ENCODE measurements around the gene ZNF33A. TPM values are rescaled to one million over a fixed set of nuclear protein-coding genes. Genes with fewer than 3 reads are reported as not detected.

The ZNF33A gene
- total RNA-seq, 1 experiment from 2014 or later = 27.5 TPM

DNA sequence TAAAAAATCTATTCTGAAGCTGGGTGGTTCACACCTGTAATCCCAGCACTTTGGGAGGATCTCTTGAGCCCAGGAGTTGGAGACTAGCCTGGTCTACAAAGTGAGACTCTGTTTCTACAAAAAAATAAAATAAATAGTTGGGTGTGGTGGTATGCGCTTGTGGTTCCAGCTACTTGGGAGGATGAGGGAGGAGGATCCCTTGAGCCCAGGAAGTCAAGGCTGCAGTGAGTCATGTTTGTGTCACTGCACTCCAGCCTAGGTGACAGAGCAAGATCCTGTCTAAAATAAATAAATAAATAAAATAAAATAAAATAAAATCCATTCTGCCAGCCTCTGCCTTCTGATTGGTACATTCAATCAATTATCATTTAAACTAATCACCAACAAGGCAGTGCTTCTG is 17.5 kb downstream of the ZNF33A start:
- H3K9me3 ChIP-seq (ENCODE audit: insufficient read depth, low read depth) = no peaks in the 10 kb centered on the region
- no peaks in the 10 kb centered on the region for H3K9me2 ChIP-seq (ENCODE audit: insufficient read depth)
- no peaks in the 10 kb centered on the region for H3K4me1 ChIP-seq (replicated peaks; ENCODE audit: insufficient read depth)
- ChIA-PET POLR2A (ENCODE audit: unreplicated experiment) (no interaction called here), CTCF (no interaction called here)
- H4K20me1 ChIP-seq (ENCODE audit: insufficient read depth) = no peaks in the 10 kb centered on the region
- no peak for DNase-seq
- H3K4me3 ChIP-seq = no peak overlapping the region
- no peak overlapping the region for H3K27ac ChIP-seq
- peaks cover 15% of the 10 kb centered on the region; the same call in 1 of the 2 replicates for H3K36me3 ChIP-seq (ENCODE audit: low read depth)
- no peaks in the 10 kb centered on the region for H3F3A ChIP-seq (ENCODE audit: insufficient read depth, low read depth)
- TF ChIP-seq, protein P1, sequence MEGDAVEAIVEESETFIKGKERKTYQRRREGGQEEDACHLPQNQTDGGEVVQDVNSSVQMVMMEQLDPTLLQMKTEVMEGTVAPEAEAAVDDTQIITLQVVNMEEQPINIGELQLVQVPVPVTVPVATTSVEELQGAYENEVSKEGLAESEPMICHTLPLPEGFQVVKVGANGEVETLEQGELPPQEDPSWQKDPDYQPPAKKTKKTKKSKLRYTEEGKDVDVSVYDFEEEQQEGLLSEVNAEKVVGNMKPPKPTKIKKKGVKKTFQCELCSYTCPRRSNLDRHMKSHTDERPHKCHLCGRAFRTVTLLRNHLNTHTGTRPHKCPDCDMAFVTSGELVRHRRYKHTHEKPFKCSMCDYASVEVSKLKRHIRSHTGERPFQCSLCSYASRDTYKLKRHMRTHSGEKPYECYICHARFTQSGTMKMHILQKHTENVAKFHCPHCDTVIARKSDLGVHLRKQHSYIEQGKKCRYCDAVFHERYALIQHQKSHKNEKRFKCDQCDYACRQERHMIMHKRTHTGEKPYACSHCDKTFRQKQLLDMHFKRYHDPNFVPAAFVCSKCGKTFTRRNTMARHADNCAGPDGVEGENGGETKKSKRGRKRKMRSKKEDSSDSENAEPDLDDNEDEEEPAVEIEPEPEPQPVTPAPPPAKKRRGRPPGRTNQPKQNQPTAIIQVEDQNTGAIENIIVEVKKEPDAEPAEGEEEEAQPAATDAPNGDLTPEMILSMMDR (conservative IDR thresholded peaks at IDR 0.05) = no peak
- no peak for TF ChIP-seq EZH2 (IDR thresholded peaks at IDR 0.05; ENCODE audit: low read depth)
- intact Hi-C loops (cut with micrococcal nuclease; ENCODE audit: unreplicated experiment) = no loop called here
- H3K27me3 ChIP-seq (ENCODE audit: insufficient read depth, low read depth) = no peaks in the 10 kb centered on the region
- H3K79me2 ChIP-seq (ENCODE audit: low read depth) = no peaks in the 10 kb centered on the region
- no peak overlapping the region for H3K4me2 ChIP-seq
- no TSS peak for BruUV-seq (replicated peaks)
- no peak overlapping the region for H2AFZ ChIP-seq

DNA sequence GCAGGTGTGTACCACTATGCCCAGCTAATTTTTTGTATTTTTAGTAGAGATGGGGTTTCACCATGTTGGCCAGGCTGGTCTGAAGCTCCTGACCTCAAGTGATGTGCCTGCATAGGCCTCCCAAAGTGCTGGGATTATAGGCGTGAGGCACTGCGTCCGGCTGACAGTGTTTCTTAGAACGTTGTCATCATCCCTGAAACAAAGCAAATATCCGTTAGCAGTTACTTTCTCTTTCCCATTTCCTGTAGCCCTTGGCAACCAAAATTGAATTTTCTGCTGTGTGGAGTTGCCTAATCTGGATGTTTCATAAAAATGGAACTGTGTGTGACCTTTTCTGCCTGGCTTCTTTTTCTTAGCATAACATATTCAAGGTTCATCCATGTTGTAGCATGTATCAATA is 22.4 kb downstream of the ZNF33A start:
- Histone ChIP-seq H3K4me3 (no peak overlapping the region), H3K4me1 (replicated peaks; ENCODE audit: insufficient read depth) (no peaks in the 10 kb centered on the region), H2AFZ (no peak overlapping the region), H3K27ac (no peak overlapping the region), H3K27me3 (ENCODE audit: insufficient read depth, low read depth) (no peaks in the 10 kb centered on the region), H3K4me2 (no peak overlapping the region), H3K9me2 (ENCODE audit: insufficient read depth) (no peaks in the 10 kb centered on the region), H3K9me3 (ENCODE audit: insufficient read depth, low read depth) (no peaks in the 10 kb centered on the region), H4K20me1 (ENCODE audit: insufficient read depth) (no peaks in the 10 kb centered on the region), H3F3A (ENCODE audit: insufficient read depth, low read depth) (no peaks in the 10 kb centered on the region), H3K79me2 (ENCODE audit: low read depth) (no peaks in the 10 kb centered on the region), H3K36me3 (ENCODE audit: low read depth) (0 out of 2 replicates have a peak, but pooled peaks cover 7% of the 10 kb centered on the region)
- DNase-seq = no peak
- TF ChIP-seq, protein P1 (conservative IDR thresholded peaks at IDR 0.05) = no peak
- TF ChIP-seq EZH2 (IDR thresholded peaks at IDR 0.05; ENCODE audit: low read depth) = no peak
- intact Hi-C loops (cut with micrococcal nuclease; ENCODE audit: unreplicated experiment) = no loop called here
- ChIA-PET POLR2A (ENCODE audit: unreplicated experiment) (no interaction called here), CTCF (no interaction called here)
- no TSS peak for BruUV-seq (replicated peaks)

DNA sequence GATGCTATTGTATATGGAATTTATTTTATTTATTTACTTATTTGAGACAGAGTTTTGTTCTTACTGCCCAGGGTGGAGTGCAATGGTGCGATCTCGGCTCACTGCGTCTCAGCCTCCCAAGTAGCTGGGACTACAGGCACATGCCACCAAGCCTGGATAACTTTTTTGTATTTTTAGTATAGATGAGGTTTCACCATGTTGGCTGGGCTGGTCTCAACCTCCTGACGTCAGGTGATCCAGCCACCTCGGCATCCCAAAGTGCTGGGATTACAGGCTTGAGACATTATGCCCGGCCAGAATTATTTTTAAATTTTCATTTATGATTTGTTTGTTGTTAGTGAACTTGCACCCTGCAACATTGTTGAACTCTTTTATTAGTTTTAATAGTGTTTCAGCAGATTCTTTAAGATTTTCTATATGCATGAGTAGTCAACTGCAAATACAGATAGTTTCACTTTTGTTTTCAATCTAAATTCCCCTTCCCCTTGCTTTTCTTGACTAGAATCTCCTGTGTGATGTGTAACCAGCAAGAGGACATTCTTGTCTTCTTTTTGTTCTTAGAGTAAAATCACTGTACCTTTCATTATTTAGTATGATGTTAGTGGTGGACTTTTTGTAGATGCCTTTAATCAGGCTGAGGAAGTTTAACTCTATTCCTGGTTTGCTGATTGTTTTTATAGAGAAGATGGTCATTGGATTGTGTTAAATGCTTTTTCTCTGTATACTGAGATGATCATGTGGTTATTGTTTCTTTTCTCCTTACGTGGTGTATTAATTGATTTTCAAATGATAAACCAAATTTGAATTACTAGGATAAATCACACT is 27.8 kb downstream of the ZNF33A start:
- Histone ChIP-seq H3K4me3 (no peak overlapping the region), H3K27ac (no peak overlapping the region), H3K4me2 (no peak overlapping the region), H3K9me3 (ENCODE audit: insufficient read depth, low read depth) (no peaks in the 10 kb centered on the region), H3F3A (ENCODE audit: insufficient read depth, low read depth) (no peaks in the 10 kb centered on the region), H3K27me3 (ENCODE audit: insufficient read depth, low read depth) (no peaks in the 10 kb centered on the region), H3K9me2 (ENCODE audit: insufficient read depth) (no peaks in the 10 kb centered on the region), H2AFZ (no peak overlapping the region), H3K4me1 (replicated peaks; ENCODE audit: insufficient read depth) (no peaks in the 10 kb centered on the region), H3K36me3 (ENCODE audit: low read depth) (no peaks in the 10 kb centered on the region), H4K20me1 (ENCODE audit: insufficient read depth) (no peaks in the 10 kb centered on the region), H3K79me2 (ENCODE audit: low read depth) (no peaks in the 10 kb centered on the region)
- no TSS peak for BruUV-seq (replicated peaks)
- POLR2A ChIA-PET (ENCODE audit: unreplicated experiment) = no interaction called here
- CTCF ChIA-PET = no interaction called here
- DNase-seq = no peak
- no peak for TF ChIP-seq EZH2 (IDR thresholded peaks at IDR 0.05; ENCODE audit: low read depth)
- TF ChIP-seq, protein P1 (conservative IDR thresholded peaks at IDR 0.05) = no peak
- intact Hi-C loops (cut with micrococcal nuclease; ENCODE audit: unreplicated experiment) = no loop called here

Measured in PC-9 (cell line).